WERI-Rb-1 (cell line): Measurements from ENCODE around the gene UBE2G1.

Experiments
- DNase-seq: peaks from one replicate; pipeline ENCODE4 v3.0.0-alpha.2; 2020
- H3K27ac ChIP-seq: fragments of 250-450 bp; sonication (Bioruptor Pico); 2 replicates; pipeline ENCODE4 v1.5.1; 2020; ENCODE audit warnings: mild to moderate bottlenecking, moderate library complexity
- H3K27me3 ChIP-seq: fragments of 250-450 bp; sonication (Bioruptor Pico); 2 replicates; pipeline ENCODE4 v1.5.1; 2021; ENCODE audit warnings: mild to moderate bottlenecking, low read depth, moderate library complexity; ENCODE audit not compliant: insufficient read depth, severe bottlenecking
- H3K36me3 ChIP-seq: fragments of 250-450 bp; sonication (Bioruptor Pico); 2 replicates; pipeline ENCODE4 v1.5.1; 2020; ENCODE audit warnings: mild to moderate bottlenecking, moderate library complexity
- H3K4me3 ChIP-seq: 2 replicates; pipeline ENCODE4 v1.5.1; 2011; ENCODE audit warnings: low read depth, mild to moderate bottlenecking, control low read depth, low read length
- H3K9me3 ChIP-seq: fragments of 250-450 bp; sonication (Bioruptor Pico); 2 replicates; pipeline ENCODE4 v1.5.1; 2021; ENCODE audit warnings: mild to moderate bottlenecking, moderate library complexity; ENCODE audit not compliant: severe bottlenecking
- CTCF ChIP-seq: IDR thresholded peaks from 2 replicates; pipeline ENCODE4 v1.5.1; 2011; ENCODE audit warnings: low read depth, mild to moderate bottlenecking, control low read depth, inconsistent platforms, low read length

UBE2G1 gene

GRCh38 chr17:4334776-4335584 lies 31.5 kb downstream of the UBE2G1 start:
- Histone ChIP-seq H3K9me3 (no peaks in the 10 kb centered on the region), H3K27me3 (no peaks in the 10 kb centered on the region), H3K36me3 (no peaks in the 10 kb centered on the region), H3K27ac (no peak overlapping the region), H3K4me3 (no peak overlapping the region)
- no peak for DNase-seq
- no peak for TF ChIP-seq CTCF

- Histone ChIP-seq H3K27me3 (no peaks in the 10 kb centered on the region), H3K9me3 (no peaks in the 10 kb centered on the region), H3K4me3 (no peak overlapping the region), H3K27ac (no peak overlapping the region), H3K36me3 (no peaks in the 10 kb centered on the region)
- no peak for DNase-seq
- TF ChIP-seq CTCF: no peak
Observed at GRCh38 chr17:4334332-4334731, 32.1 kb downstream of the UBE2G1 start.

GRCh38 chr17:4333041-4333440 lies 33.4 kb downstream of the UBE2G1 start:
- TF ChIP-seq CTCF: no peak
- Histone ChIP-seq H3K27me3 (no peaks in the 10 kb centered on the region), H3K27ac (no peak overlapping the region), H3K36me3 (no peaks in the 10 kb centered on the region), H3K9me3 (no peaks in the 10 kb centered on the region), H3K4me3 (no peak overlapping the region)
- DNase-seq: no peak

GRCh38 chr17:4332296-4332970 lies 34.0 kb downstream of the UBE2G1 start:
- no peak for TF ChIP-seq CTCF
- Histone ChIP-seq H3K36me3 (no peaks in the 10 kb centered on the region), H3K27me3 (no peaks in the 10 kb centered on the region), H3K27ac (no peak overlapping the region), H3K4me3 (no peak overlapping the region), H3K9me3 (no peaks in the 10 kb centered on the region)
- no peak for DNase-seq

GRCh38 chr17:4331614-4332013 lies 34.9 kb downstream of the UBE2G1 start:
- no peak overlapping the region for H3K4me3 ChIP-seq
- no peaks in the 10 kb centered on the region for H3K27me3 ChIP-seq
- H3K36me3 ChIP-seq: peaks cover 2% of the 10 kb centered on the region
- no peak for TF ChIP-seq CTCF
- no peaks in the 10 kb centered on the region for H3K9me3 ChIP-seq
- no peak overlapping the region; the same call in 1 of the 2 replicates for H3K27ac ChIP-seq
- DNase-seq: peak; percentile 36
